ENCODE measurements around the gene PROZ.

PROZ gene

DNA sequence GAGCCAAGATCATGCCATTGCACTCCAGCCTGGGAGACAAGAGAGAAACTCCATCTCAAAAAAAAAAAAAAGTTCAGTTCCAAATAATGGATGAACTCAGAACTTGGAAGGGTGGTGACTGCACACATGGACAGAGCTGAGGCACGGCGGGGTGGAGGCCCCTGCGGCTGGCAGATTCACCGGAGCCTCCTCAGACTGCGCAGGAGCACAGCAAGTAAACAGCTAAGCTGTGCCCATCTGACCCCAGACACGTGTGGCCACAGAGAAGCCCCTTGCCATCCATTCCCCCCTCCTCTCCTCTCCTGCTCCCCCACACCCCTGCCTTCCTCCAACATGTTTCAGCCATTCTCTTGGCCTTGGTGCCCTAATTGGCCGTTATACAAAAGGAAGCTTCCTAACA, 15.6 kb upstream of the PROZ start:
- DNase-seq = no peak

DNA sequence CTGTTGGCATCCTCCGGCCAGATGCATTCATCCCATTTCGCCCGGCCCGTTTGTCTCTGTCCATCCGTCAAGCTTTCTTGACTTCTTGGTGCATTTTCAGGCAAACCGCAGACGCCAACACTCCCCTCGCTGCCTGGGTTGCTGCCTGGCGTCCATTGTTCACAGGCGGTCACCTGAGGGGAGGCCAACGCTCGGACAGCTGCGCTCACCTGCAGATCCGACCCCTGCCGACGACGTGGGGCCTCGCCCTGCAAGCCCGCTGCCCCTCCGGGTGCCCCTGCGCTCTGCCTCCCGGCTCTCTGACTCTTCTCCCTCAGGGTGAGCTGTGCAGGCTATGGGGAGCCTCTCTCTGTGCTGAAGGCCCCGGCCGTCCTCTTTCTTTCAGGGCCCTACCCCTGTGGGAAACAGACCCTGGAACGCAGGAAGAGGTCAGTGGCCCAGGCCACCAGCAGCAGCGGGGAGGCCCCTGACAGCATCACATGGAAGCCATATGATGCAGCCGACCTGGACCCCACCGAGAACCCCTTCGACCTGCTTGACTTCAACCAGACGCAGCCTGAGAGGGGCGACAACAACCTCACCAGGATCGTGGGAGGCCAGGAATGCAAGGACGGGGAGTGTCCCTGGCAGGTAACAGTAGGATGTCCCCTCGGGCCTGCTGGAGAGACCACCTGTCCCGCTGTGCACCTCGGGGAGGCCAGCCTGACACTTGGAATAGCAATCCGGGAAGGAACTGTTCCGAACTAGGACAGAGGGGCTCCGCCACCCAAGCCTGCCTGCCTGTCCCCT, 14.8 kb upstream of the PROZ start:
- DNase-seq = no peak

DNA sequence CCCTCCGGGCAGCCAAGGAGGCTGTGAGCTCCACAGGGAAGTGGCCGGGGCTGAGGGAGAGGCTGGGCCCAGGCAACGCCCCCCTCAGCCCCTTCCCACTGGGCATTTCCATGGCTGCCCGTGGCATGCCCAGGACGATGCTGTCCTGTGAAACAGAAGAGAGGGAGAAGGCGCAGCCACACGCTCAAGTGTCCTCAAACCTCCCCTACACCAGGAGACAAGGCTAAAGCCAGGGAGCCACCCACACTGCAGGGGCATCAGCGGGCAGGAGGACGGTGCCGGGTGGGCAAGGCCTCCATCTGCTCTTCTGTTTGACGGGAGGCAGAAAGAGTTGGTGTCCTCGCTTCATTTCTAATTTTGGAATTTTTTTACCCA, 14.2 kb upstream of the PROZ start:
- no peak for DNase-seq

DNA sequence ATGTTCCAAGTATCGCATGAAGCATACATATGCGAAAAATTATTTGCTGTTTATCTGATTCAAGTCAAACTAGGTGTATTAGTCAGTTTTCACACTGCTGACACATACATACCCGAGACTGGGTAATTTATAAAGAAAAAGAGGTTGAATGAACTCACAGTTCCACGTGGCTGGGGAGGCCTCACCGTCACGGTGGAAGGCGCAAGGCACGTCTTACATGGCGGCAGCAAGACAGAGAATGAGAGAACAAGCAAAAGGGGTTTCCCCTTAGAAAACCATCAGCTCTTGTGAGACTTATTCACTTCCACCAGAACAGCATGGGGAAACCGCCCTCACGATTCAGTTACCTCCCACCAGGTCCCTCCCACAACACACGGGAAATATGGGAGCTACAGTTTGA, 13.0 kb upstream of the PROZ start:
- no peak for DNase-seq

DNA sequence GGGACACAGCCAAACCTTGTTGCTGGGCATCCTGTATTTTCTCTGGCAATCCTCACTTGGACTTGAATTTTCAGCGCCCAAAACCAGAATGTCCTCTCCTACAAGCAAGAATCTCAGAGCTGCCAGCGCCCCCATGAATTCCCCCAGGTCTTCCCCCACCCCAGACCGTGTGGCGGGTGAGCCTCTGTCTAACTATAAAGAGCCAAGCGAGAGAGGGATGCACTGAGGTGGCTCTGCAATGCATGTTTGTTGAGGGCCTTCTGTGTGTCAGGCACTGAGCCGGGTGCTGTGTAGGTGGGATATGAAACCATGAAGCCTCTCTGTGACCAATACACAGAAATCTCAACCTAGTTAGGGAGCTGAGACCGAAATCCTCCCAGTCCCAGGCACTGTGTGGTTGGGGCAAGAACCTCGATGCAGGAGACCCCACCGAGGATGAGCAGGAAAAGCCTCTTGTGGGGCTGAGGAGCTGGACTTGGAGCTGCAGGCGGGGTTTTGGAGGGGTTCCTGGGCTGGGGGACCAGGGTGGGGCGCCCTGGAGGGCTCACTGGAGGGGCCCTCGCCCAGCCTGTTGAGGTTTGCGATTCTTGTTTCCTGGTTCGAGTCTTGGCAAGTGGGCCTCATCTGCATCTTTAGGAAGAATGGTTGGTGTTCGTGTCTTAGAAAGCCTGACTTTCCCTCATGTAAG, 12.4 kb upstream of the PROZ start:
- no peak for DNase-seq

DNA sequence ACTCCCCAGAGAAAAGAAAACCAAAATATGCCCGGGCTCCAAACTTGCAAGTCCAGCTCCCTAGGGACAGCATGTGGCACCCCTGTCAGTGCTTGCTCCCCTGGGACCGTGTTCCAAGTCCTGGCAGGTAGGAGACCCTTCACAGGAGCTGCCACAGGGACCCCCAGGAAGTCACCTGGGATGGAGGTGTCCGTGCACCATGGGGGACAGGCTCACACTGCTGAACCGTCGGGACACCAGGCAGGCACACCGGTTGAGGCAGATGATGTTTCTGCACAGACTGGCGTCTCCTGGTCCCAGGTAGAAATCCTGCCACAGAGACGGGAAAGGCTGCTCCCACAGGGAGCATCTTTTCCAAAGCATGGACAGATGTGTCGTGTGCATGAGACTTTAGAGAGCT, 11.7 kb upstream of the PROZ start:
- DNase-seq = no peak

DNA sequence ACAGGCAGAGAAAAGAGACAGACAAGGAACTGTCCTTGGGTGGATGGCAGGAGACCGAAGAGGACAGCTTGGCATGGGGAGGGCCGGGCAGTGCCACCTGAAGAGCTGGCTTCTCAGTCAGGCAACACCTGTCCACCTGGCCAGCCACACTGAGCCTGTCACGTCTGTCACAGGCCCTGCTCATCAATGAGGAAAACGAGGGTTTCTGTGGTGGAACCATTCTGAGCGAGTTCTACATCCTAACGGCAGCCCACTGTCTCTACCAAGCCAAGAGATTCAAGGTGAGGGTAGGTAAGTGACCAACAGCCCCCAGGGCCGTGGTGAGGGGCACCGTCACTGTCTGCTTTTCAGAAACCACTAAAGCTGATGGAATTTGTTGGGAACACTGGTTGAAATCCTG, 11.2 kb upstream of the PROZ start:
- DNase-seq = no peak

DNA sequence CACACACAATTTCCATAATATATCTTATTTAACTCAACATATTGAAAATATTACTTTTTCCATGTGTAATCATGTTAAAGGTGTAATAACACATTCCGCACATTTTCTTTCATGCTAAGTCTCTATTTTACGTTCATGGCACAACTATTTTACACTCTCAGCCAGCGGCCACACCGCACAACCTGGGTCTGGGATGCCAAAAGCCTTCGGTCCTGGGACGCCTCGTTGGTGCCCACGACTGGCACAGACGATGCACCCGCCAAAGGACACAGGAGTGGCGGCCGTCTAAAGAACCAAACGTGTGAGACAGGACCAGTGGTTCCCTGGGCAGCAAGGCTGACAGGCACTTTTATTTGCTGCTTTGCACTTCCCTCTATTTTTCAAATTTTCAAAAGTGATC, 10.0 kb upstream of the PROZ start:
- no peak for DNase-seq

DNA sequence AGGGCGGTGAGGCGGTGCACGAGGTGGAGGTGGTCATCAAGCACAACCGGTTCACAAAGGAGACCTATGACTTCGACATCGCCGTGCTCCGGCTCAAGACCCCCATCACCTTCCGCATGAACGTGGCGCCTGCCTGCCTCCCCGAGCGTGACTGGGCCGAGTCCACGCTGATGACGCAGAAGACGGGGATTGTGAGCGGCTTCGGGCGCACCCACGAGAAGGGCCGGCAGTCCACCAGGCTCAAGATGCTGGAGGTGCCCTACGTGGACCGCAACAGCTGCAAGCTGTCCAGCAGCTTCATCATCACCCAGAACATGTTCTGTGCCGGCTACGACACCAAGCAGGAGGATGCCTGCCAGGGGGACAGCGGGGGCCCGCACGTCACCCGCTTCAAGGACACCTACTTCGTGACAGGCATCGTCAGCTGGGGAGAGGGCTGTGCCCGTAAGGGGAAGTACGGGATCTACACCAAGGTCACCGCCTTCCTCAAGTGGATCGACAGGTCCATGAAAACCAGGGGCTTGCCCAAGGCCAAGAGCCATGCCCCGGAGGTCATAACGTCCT, 9.4 kb upstream of the PROZ start:
- DNase-seq = no peak

DNA sequence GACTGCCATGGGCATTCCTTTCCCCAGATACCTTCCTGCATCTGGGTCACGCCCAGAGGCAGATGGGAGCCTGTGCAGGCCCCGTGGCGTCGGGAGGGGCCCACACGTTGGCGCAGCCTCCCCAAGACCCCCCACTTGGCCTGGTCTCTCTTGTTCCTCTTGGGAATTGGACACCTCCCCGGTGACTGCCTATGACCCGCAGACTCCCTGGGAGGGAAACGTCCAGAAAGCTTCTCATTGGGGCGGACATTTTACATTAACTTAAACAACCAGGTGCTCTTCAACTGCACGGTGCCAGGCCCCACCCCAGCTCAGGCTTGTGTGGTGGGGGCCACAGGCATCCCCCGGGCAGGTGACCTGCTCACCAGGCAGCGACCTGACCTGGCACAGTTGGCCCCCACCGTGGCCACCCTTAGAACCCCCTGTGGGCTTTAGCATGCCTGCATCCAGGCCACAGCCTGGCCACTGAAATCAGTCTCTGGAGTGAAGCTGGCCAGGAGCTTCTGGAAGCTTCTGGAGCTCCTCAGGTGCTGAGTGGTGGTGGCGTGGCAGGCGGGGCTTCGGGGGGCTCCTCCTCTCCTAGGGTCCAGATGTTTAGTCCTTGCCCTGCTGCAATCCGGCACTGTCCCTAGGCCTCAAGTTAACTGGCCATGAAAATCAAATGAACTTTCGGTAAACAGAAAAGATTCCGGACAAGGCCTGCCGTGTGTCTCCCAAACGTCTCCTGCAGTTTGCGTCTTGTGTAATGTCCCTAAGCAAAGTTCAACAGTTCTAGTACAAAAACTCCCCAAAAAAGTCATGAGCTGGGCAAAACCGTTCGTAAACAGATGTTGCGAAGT, 8.5 kb upstream of the PROZ start:
- no peak for DNase-seq

DNA sequence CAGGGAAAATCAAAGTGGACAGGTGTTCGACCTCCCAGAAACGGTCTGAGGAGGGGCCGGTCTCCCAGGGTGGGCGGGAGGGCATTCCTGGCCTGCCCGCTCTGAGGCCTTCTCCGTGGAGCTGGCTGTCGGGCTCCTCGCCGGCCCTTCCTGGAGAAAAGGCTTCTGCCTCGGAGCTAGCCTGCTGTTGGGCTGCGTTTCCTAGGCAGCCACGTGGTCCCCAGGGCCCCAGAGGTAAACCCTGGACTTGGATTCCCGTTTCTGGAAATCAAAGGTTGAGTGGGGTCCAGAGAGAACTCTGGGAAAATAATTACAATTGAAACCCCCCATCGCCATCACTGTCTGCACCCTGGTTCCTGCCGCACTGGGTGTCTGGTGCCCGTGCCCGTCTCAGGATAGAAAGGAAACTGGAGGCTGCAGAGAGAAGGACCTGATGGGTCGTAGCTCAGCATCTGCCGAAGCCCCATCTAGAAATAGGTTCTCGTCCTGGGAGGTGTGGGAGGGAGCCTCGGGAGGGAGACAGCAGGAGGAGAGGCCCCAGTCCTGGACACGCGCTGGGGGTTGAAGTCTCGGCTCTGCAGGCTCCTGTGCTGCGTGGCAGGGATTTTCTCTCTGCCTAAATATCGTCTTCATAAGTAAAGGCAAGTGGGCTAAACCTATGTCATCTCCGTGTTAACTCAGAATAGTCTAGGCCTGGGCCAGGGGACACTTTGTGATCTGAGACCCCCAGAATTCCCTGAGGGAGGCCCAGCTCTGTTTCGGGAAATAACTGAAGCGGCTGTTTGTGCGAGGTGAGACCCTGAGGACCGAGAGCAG, 7.7 kb upstream of the PROZ start:
- DNase-seq = no peak

DNA sequence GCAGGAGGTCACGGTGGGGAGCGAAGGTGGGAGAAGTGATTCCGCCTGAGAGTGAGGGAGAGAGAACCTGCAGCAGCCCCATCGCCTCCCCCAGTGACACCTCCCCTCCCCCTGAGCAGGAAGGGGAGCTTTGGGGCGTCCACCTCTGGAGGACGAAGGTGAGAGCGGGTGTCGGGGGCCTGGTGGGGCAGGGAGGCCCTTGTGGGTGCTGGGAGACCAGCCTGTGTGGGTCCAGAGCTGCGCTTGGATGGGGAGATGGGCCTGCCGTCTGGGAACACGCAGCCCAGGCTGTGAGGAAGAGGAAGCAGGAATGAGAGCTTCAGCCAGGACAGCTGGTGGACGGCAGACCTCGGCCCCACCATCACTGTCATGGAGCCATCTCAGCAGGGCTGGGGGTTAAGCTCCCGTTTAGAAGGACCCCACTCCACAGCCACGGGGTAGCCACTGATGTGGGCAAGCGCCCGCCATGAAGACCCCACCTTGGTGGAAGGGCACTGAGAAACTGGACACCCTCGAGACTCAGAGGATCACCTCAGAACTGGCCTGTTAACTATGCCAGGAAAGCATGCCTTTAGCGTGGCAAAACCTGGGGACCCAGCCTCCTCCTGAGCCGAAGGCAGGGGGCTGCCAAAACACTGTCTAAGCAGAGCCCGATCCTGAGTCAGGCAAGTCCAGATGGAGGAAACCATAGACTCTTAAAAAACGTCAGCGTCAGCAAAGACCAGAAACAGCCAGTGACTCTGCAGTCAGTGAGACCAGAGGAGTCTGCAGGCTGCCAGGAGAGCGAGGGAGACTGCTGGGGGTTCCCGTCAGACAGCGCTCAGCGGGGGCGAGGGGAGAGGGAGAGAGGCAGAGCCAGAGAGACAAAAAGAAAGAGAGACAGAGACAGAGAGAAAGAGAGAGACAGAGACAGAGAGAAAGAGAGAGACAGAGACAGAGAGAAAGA, 6.4 kb upstream of the PROZ start:
- DNase-seq = peak in 1 of 2 donors; percentile 64

DNA sequence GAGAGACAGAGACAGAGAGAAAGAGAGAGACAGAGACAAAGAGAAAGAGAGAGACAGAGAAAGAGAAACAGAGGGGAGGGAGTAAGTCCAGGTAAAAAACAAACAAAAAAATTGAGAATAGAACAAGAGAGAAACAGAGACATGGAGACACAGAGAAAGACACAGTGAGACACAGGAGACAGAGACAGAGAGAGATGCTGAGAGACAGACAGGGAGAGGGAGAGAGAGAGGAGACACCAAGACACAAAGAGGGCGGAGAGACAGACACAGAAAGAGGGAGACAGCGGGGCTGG, 5.8 kb upstream of the PROZ start:
- no peak for DNase-seq

DNA sequence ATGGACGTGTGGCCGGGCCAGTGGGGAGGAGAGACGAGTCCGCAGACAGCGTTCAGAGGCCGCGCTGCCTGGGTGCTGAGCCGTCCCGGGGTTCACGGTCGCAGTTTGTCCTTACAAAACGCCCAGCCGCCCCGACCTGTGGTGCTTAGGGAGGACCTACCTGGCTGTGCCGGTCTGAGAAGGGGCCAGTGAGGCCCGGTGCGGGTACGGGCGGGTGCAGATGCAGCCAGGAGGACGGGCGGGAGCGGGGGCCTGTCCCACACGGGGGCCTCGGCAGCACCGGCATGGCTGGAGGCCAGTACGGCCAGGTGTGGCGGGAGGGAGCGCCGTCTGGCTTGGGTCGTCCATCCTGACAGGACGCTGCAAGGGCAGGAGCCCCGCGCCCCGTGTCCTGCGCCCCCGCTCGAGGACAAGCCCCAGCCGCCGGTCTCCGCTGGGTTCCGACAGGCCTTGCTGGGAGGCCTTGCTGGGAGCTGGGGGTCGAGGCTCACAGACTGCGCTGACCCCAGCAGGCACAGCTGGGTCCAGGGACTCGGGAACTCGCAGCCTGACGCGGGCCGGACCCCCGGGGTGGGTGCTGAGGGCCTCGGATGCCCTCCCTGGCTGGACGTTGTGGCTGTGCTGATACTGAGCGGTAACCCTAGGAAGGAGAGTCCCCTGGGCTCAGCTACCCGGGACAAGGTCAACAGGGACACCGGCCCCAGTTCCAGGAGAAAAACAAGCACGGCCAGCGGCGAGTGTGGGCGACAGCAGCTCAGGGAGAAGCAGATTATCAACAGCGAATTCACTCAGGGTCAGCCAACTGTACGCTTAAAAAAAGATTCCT, 5.3 kb upstream of the PROZ start:
- DNase-seq = no peak

DNA sequence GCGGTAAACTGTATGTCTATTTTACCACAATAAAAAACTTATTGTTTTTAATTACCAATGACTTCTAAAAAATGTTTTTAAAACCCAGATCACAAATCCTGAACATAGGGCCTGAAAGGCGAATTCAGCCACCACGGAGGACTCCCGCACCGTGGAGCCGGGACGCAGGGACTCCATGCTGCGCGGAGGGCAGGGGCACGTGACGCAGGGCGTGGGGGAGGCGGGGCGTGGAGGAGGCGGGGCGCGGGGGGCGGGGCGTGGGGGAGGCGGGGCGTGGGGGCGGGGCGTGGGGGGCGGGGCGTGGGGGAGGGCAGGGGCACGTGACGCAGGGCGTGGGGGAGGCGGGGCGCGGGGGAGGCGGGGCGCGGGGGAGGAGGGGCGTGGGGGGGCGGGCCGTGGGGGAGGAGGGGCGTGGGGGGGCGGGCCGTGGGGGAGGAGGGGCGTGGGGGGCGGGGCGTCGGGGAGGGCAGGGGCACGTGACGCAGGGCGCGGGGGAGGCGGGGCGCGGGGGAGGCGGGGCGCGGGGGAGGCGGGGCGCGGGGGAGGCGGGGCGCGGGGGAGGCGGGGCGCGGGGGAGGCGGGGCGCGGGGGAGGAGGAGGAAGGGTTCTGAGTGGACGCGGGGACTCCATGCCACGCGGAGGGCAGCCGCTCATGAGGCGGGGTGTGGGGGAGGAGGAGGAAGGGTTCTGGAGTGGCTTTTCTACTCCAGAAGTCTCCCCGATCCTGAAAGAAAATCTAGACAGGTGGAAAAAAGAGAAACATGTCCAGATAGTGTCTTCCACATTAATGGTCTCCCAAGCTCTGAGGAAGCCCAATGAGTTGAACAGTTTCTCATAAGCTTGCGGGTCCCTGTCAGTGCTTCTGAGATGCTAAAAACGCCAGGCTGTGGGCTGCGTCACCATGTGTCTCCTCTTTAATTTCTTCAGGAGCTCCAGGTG, 4.4 kb upstream of the PROZ start:
- peak; percentile 19 to 33 for DNase-seq

DNA sequence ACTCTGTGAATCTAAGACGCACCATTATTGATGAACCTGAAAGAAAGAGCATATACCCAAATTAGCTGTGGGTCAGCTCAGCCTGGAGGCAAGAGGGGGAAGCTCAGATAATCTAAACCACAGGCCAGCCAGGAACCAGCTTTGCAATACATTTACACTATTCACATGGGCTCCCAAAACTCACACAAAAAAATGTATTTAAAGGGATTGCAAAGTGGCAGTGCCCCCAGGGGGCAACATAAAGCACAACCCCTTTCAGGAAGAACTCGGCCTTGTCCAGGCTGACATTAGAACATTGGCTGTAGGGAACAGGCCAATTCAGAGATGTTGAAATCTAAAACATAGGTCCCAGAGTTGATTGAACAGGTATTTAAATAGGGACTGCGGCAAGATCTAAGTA, 3.2 kb upstream of the PROZ start:
- no peak for DNase-seq

DNA sequence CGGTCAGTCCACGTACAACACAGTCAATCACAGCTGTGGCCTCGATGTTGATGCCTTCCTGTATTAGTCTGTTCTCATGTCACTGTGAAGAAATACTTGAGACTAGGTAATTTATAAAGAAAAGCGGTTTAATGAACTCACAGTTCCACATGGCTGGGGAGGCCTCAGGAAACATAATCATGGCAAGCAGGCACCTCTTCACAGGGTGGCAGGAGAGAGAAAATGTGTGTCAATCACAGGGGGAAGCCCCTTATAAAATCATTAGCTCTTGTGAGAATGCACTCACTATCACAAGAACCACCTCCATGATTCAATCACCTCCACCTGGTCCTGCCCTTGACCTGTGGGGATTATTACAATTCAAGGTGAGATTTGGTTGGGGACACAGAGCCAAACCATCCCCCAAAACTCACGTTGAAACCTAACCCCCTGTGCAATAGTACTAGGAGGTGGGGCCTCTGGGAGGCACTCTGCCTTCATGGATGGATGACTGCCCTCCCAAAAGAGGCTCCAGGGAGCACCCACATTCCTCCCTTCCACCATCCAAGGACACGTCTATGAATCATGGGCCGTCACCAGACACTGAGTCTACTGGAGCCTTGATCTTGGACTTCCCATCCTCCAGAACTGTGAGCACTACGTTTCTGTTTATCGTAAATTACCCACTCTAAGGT, 2.3 kb upstream of the PROZ start:
- no peak for DNase-seq

DNA sequence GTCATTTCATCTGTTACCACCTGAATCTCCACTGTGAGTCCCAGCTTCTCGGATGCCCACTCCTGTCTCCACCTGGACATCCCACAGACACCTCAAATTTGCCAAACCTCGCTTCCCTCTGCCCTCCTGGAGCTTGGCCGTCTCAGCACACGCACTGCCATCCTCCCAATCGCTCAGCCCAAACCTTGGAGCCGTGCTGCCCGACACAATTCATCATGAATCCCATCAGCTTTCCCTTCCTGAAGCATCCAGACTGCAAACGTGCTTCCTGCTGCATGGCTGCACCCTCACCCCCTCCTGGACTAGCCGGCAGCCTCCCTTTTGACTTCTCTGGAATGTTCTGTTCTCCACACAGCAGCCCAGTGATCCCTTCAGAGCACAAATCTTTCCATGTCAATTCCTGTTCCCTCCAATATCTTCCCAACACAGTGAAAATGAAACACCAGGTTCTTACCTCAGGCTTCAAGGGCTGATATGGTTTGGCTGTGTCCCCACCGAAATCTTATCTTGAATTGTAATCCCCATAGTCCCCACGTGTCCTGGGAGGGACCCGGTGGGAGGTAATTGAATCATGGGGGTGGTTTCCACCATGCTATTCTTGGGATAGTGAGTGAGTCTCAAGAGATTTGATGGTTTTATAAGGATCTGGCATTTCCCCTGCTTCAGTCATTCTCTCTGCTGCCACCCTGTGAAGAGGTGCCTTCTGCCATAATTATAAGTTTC, 1.1 kb upstream of the PROZ start:
- DNase-seq = no peak
